Tibial artery (tissue), 4 donors: ENCODE data around the gene STK16.
A peak's percentile ranks its signal among the peaks of the same experiment; 100 is the strongest.

ENCODE experiments used
- DNase-seq, 2 donors: peaks; one replicate each; pipeline ENCODE4 v3.0.0-alpha.2; 2019
- H3K27ac ChIP-seq, 2 donors: fragments of 200-600 bp; sonication (generic) in 1 of 2; 1 replicate in 1 of 2; 2 replicates in 1 of 2; pipeline ENCODE4 v1.5.1; 2018 to 2019; ENCODE audit warnings: mild to moderate bottlenecking in 1 of 2
- H3K27me3 ChIP-seq, 2 donors: fragments of 200-600 bp; sonication (generic) in 1 of 2; one replicate each; pipeline versions ENCODE4 v1.5.1 to v1.6.0; 2016 to 2019
- H3K36me3 ChIP-seq, 3 donors: fragments of 200-600 bp; sonication (generic) in 2 of 3; one replicate each; pipeline ENCODE4 v1.5.1; 2016 to 2019; ENCODE audit warnings: mild to moderate bottlenecking in 2 of 3
- H3K4me1 ChIP-seq, 4 donors: fragments of 200-600 bp; sonication (generic) in 2 of 4; 1 replicate in 3 of 4; 2 replicates in 1 of 4; pipeline ENCODE4 v1.5.1; 2016 to 2019
- H3K4me3 ChIP-seq, 2 donors: fragments of 200-600 bp; sonication (generic) in 1 of 2; 1 replicate in 1 of 2; 2 replicates in 1 of 2; pipeline ENCODE4 v1.5.1; 2018 to 2019; ENCODE audit warnings: mild to moderate bottlenecking in 2 of 2
- H3K9me3 ChIP-seq, 3 donors: fragments of 200-600 bp; sonication (generic) in 1 of 3; one replicate each; pipeline ENCODE4 v1.5.1; 2016 to 2019
- CTCF ChIP-seq, 2 experiments: fragments of 200-600 bp in 1 of 2; fragments of 450-650 bp in 1 of 2; IDR thresholded peaks; one replicate each; pipeline ENCODE4 v1.5.1; 2017 to 2019; ENCODE audit warnings: antibody characterized with exemption in 2 of 2, mild to moderate bottlenecking in 1 of 2, moderate library complexity in 1 of 2
- intact Hi-C: fragments of 100-400 bp; cut with DNase I; formaldehyde crosslinking; loops from one replicate; pipeline ENCODE4 v1.15.0; 2023; ENCODE audit warnings: low total_unique reads

STK16 gene

GRCh38 chr2:219213486-219214071 lies 31.7 kb upstream of the STK16 start:
- intact Hi-C loops: no loop called here
- Histone ChIP-seq H3K36me3 (peaks cover 48 to 76% (median 56%) of the 10 kb centered on the region in 3 donors), H3K27ac (no peak overlapping the region), H3K27me3 (no peaks in the 10 kb centered on the region), H3K4me3 (no peak overlapping the region), H3K4me1 (peaks cover 0 to 22% (median 18%) of the 10 kb centered on the region in 4 donors), H3K9me3 (no peaks in the 10 kb centered on the region)
- TF ChIP-seq CTCF (IDR thresholded peaks at IDR 0.05): no peak
- DNase-seq: no peak

DNA sequence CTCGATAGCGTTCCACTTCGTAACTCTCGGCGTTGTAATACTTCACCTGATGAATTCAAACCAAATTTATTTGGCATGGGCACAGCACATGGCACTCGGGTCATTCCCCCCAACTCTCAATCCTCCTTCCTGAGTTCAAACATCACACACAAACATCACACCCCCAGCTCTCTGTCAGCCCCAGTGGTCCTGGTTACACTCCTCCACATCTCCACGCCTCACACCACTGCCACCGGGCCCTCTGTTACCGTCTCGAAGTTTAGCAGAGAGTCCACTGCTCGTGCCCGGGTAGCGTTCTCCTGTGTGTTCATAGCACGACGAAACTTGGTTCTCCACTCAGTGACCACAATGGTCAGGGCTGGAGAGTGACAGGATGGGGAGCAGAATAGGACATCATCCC lies 31.1 kb upstream of the STK16 start:
- Histone ChIP-seq H3K4me1 (peaks cover 0 to 26% (median 19%) of the 10 kb centered on the region in 4 donors), H3K4me3 (no peak overlapping the region), H3K27ac (no peak overlapping the region), H3K9me3 (no peaks in the 10 kb centered on the region), H3K36me3 (peaks cover 48 to 71% (median 51%) of the 10 kb centered on the region in 3 donors), H3K27me3 (no peaks in the 10 kb centered on the region)
- TF ChIP-seq CTCF (IDR thresholded peaks at IDR 0.05): no peak
- DNase-seq: no peak
- intact Hi-C loops: no loop called here

DNA sequence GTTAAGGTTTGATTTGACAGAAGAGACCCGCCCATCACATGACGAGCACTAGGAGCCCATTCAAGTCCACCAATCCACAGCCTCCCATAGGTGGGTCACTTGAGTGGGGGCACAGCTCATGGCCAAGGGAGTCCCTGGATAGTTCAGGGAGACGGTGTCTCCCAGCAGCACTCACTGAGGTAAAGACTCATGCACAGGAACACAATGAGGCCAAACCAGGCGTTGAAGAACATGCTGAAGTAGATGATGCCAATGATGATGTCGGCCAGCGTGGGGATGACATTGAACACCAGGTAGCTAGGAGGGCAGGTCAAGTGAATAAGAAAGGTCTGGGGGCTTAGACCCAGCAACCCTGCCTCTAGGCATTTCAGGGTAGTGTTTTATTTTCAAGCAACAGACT lies 30.5 kb upstream of the STK16 start:
- no peak for TF ChIP-seq CTCF (IDR thresholded peaks at IDR 0.05)
- no peaks in the 10 kb centered on the region for H3K9me3 ChIP-seq
- peaks cover 44 to 67% (median 45%) of the 10 kb centered on the region in 3 donors for H3K36me3 ChIP-seq
- H3K4me1 ChIP-seq: peaks cover 5 to 32% (median 26%) of the 10 kb centered on the region in 4 donors
- no peak overlapping the region for H3K27ac ChIP-seq
- no peaks in the 10 kb centered on the region for H3K27me3 ChIP-seq
- intact Hi-C loops: loop anchor here (5.0 kb wide), 1 partner anchor 37 kb away; the partner anchor contains the start of genes CNPPD1 and RETREG2
- no peak for DNase-seq
- H3K4me3 ChIP-seq: no peak overlapping the region

DNA sequence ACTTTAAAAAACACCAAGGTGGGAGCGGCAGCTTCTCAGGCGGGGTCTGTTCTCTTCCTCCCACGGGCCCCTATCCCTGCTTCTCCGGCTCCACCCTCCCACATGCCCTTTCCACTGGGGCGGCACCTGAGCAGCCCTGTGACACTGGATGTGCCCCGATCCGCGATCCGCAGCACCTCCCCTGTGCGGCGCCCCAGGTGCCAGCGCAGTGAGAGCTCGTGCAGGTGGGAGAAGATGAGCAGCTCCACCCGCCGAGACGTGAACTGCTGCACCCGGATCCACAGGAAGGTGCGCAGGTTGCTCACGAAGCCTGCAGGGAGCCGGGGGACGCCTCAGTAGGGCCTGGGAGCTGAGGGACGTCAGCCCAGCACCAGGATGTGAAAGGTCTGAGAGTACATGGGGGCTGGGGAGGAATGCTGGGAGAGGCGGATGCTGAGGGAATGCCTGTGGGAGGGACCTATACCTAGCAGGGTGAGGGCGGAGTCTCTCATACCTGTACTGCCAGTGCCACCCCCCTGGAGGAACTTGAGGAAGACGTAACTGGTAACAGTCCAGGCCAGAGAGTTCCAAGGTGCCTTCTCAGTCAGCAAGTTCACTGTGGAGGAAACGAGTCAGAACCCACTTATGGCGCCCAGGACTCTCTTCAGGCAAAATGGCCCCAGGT lies 29.3 kb upstream of the STK16 start:
- TF ChIP-seq CTCF (IDR thresholded peaks at IDR 0.05): no peak

GRCh38 chr2:219216535-219216915 lies 28.8 kb upstream of the STK16 start:
- TF ChIP-seq CTCF (IDR thresholded peaks at IDR 0.05): no peak
- intact Hi-C loops: loop anchor here (5.0 kb wide), 1 partner anchor 39 kb away; the partner anchor contains the start of genes CNPPD1 and RETREG2
- Histone ChIP-seq H3K27ac (peak overlapping the region; percentile 88 to 89), H3K4me1 (peaks cover 5 to 41% (median 31%) of the 10 kb centered on the region in 4 donors), H3K27me3 (no peaks in the 10 kb centered on the region), H3K4me3 (no peak overlapping the region), H3K9me3 (no peaks in the 10 kb centered on the region), H3K36me3 (peaks cover 47 to 68% (median 52%) of the 10 kb centered on the region in 3 donors)
- no peak for DNase-seq

More for the DNA sequence above, 29.3 kb upstream of the STK16 start:
- Histone ChIP-seq H3K4me3 (no peak overlapping the region), H3K4me1 (peaks cover 5 to 41% (median 31%) of the 10 kb centered on the region in 4 donors), H3K27me3 (no peaks in the 10 kb centered on the region), H3K36me3 (peaks cover 43 to 67% (median 46%) of the 10 kb centered on the region in 3 donors), H3K9me3 (no peaks in the 10 kb centered on the region), H3K27ac (peak overlapping the region; percentile 88 to 89)
- intact Hi-C loops: loop anchor here (5.0 kb wide), 1 partner anchor 39 kb away; the partner anchor contains the start of genes CNPPD1 and RETREG2
- DNase-seq: no peak
